ENCODE data around the gene CARD10.

CARD10 gene, protein sequence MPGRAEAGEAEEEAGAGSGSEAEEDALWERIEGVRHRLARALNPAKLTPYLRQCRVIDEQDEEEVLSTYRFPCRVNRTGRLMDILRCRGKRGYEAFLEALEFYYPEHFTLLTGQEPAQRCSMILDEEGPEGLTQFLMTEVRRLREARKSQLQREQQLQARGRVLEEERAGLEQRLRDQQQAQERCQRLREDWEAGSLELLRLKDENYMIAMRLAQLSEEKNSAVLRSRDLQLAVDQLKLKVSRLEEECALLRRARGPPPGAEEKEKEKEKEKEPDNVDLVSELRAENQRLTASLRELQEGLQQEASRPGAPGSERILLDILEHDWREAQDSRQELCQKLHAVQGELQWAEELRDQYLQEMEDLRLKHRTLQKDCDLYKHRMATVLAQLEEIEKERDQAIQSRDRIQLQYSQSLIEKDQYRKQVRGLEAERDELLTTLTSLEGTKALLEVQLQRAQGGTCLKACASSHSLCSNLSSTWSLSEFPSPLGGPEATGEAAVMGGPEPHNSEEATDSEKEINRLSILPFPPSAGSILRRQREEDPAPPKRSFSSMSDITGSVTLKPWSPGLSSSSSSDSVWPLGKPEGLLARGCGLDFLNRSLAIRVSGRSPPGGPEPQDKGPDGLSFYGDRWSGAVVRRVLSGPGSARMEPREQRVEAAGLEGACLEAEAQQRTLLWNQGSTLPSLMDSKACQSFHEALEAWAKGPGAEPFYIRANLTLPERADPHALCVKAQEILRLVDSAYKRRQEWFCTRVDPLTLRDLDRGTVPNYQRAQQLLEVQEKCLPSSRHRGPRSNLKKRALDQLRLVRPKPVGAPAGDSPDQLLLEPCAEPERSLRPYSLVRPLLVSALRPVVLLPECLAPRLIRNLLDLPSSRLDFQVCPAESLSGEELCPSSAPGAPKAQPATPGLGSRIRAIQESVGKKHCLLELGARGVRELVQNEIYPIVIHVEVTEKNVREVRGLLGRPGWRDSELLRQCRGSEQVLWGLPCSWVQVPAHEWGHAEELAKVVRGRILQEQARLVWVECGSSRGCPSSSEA
- total RNA-seq, result 0.17 to 1.0 reads per million in 2 experiments

GRCh38 chr22:37519268-37520195, at the start of gene CARD10:
TSS of gene CARD10 (minus strand) at chr22:37519415. CDS start at chr22:37519200, 215 bp downstream.
- no peak for DNase-seq (ENCODE audit: low read depth)

GRCh38 chr22:37568448-37569008, 49.3 kb upstream of the CARD10 start:
- DNase-seq (ENCODE audit: low read depth), result no peak

DNA sequence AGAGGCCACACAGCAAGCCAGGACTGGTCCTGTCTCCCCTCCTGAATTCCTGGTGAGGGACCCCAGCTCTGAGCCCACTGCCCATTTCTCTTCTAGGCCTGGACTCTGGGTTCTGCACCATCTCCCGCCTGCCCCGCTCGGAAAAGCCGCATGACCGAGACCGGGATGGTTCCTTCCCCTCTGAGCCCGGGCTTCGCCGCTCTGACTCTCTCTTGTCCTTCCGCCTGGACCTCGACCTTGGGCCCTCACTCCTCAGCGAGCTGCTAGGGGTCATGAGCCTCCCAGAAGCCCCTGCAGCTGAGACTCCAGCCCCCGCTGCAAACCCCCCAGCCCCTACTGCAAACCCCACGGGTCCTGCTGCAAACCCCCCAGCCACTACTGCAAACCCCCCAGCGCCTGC, 48.8 kb upstream of the CARD10 start:
- no peak for DNase-seq (ENCODE audit: low read depth)

GRCh38 chr22:37566903-37567798, 47.9 kb upstream of the CARD10 start:
- peak; percentile 76 for DNase-seq (ENCODE audit: low read depth)

GRCh38 chr22:37566329-37566837, 47.2 kb upstream of the CARD10 start:
- DNase-seq (ENCODE audit: low read depth), result no peak

DNA sequence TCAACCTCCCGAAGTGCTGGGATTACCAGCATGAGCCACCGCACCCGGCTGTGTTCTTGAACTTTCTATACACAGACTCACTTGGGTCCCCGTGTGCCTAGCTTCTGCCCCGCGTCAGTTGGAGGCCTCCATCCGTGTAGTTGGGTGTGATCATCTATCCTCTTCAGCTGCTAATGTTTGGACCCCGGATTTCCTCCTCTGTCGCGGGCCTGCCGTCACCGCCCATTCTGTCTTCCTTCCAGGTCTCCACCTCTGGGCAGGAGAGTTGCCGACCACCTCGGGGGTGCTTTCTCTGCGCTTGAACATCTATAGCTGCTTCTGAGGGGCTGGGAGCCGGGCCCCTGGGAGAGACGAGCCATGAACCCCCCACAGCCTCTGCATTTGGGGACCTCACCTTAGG, 46.6 kb upstream of the CARD10 start:
- no peak for DNase-seq (ENCODE audit: low read depth)

GRCh38 chr22:37564111-37564711, 45.0 kb upstream of the CARD10 start:
- no peak for DNase-seq (ENCODE audit: low read depth)

GRCh38 chr22:37563153-37564081, 44.2 kb upstream of the CARD10 start:
- no peak for DNase-seq (ENCODE audit: low read depth)

DNA sequence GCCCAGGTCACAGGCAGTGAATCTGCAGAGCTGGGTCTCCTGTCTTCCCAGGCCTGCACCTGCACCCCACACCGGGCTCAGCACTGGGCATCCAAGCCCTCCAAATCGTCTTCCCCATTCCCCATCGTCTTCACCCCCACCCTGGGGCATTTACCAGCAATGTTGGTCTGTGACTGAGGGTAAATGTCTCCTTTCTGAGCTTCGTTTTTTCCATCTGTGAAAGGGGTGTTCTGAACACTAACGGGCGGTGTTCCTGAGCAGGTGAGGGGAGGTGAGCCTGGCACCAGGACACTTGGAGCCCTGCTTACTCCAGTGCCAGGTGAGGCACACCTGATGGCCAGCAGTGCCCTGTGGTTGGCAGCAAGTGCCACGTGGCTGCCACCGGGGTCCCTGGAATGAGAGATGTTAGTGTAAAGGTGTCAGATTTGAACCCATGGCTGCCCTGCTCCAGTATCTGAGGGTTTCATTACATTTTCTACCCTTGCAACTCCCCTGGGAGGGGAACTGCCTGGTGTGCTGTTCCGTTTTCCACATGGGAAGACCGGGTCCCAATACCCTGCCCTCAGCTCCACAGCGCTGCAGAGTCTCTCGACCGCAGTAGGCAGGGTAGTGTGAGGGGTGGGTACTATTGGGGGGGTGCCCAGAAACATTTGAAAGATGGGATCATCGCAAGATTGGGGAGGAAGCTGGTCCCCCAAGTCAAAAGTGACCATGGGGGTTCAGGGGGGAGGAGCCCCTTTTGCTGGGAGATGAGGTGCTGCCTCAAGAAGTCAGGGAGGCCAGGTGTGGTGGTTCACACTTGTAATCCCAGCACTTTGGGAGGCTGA, 43.0 kb upstream of the CARD10 start:
- no peak for DNase-seq (ENCODE audit: low read depth)

- DNase-seq (ENCODE audit: low read depth), result peak; percentile 62
Observed at GRCh38 chr22:37561212-37562048, 42.2 kb upstream of the CARD10 start.

GRCh38 chr22:37560608-37561211, 41.5 kb upstream of the CARD10 start:
- DNase-seq (ENCODE audit: low read depth), result no peak

- no peak for DNase-seq (ENCODE audit: low read depth)
Observed at GRCh38 chr22:37559901-37560607, 40.8 kb upstream of the CARD10 start, which contains the start of gene CDC42EP1. TSS of gene CDC42EP1 (plus strand) at chr22:37560480. CDS start at chr22:37566350, 5,870 bp downstream.

DNA sequence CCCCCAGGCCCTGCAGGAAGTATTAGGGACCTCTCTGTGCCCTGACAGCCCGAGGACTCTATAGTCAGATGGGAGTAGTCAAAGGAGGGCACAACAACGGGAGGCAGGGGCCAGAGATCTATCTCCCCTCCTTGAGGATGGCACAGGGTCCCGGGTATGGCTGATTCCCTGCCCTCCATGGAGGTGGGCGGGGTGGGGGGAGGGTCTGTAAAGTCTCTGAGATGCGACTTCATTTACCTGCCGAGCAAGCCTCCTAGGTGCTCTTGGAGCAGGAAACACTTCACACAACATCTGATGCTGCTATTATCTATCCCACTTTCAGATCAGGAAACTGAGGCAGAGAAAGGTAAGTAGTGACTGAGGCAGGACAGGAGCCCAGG, 40.3 kb upstream of the CARD10 start:
- DNase-seq (ENCODE audit: low read depth), result no peak

DNA sequence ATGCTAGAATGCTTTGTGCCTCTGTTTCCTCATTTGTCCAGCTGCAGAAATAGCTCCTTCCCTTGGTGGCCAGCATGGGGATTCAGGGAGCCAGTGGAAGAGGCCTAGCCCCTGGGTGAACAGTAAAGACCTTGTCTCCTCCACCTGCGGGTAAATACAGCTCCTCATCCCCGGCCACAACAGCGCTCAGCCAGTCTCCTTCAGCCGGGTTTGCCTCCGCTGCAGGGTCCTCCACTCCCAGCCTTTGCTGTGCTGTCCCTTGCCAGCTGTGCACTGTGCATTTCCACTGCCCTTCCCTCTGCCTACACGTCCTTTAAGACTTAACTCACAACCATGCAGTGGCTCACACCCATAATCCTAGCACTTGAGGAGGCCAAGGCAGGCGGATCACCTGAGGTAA, 39.6 kb upstream of the CARD10 start:
- no peak for DNase-seq (ENCODE audit: low read depth)

GRCh38 chr22:37557321-37558001, 38.2 kb upstream of the CARD10 start:
- DNase-seq (ENCODE audit: low read depth), result no peak
